HepG2 (cell line): ENCODE measurements around the gene ETS1. TPM values are rescaled to one million over a fixed set of nuclear protein-coding genes. Genes with fewer than 3 reads are reported as not detected.

Source experiments
- AGO1 ChIP-seq: fragments of 200-400 bp; formaldehyde crosslinking; IDR thresholded peaks from 2 replicates; pipeline ENCODE4 v1.6.1; 2017; ENCODE audit warnings: mild to moderate bottlenecking, low read depth, low read length, moderate library complexity; ENCODE audit not compliant: poor library complexity, severe bottlenecking
- ARID5B ChIP-seq: IDR thresholded peaks from 2 replicates; pipeline ENCODE4 v1.4.0; 2020; ENCODE audit warnings: mild to moderate bottlenecking, missing genetic modification reagents
- EP300 ChIP-seq, 3 experiments: sonication (generic) in 1 of 3; formaldehyde crosslinking in 1 of 3; IDR thresholded peaks; 2 replicates each; pipeline versions ENCODE4 v1.5.1 to v1.6.1; 2011 to 2020; ENCODE audit warnings: low read depth in 2 of 3, low read length in 2 of 3, borderline replicate concordance in 1 of 3, improper control_type of control experiment in 1 of 3, mild to moderate bottlenecking in 1 of 3, missing genetic modification reagents in 1 of 3, moderate library complexity in 1 of 3
- ERF ChIP-seq: IDR thresholded peaks from 2 replicates; pipeline ENCODE4 v1.6.1; 2018; ENCODE audit warnings: missing biosample characterization, missing genetic modification reagents
- GATAD2A ChIP-seq: IDR thresholded peaks from 2 replicates; pipeline ENCODE4 v1.6.1; 2016
- HOXA3 ChIP-seq: sonication (generic); formaldehyde crosslinking; IDR thresholded peaks from 2 replicates; pipeline ENCODE4 v1.5.0; 2020; ENCODE audit warnings: missing genetic modification reagents
- KLF12 ChIP-seq: sonication (generic); formaldehyde crosslinking; IDR thresholded peaks from 2 replicates; pipeline ENCODE4 v1.4.0; 2020; ENCODE audit warnings: missing genetic modification reagents, borderline replicate concordance
- NFATC3 ChIP-seq: sonication (generic); formaldehyde crosslinking; IDR thresholded peaks from 2 replicates; pipeline ENCODE4 v1.5.1; 2020; ENCODE audit warnings: mild to moderate bottlenecking, missing genetic modification reagents
- REL ChIP-seq: sonication (generic); formaldehyde crosslinking; conservative IDR thresholded peaks from 2 replicates; pipeline ENCODE4 v1.8.0; 2022; ENCODE audit warnings: mild to moderate bottlenecking, missing genetic modification reagents, moderate library complexity
- SMAD1 ChIP-seq: sonication (generic); formaldehyde crosslinking; IDR thresholded peaks from 2 replicates; pipeline ENCODE4 v1.4.0; 2020; ENCODE audit warnings: missing genetic modification reagents, low read depth, mild to moderate bottlenecking, borderline replicate concordance
- STAG1 ChIP-seq: sonication (generic); formaldehyde crosslinking; IDR thresholded peaks from 2 replicates; pipeline ENCODE4 v1.4.0; 2020; ENCODE audit warnings: missing genetic modification reagents
- ZBTB33 ChIP-seq: sonication (generic); formaldehyde crosslinking; IDR thresholded peaks from 2 replicates; pipeline ENCODE4 v1.4.0; 2020; ENCODE audit warnings: missing genetic modification reagents
- ZFP90 ChIP-seq: sonication (generic); formaldehyde crosslinking; IDR thresholded peaks from 2 replicates; pipeline ENCODE4 v1.8.0; 2022; ENCODE audit warnings: missing genetic modification reagents, mild to moderate bottlenecking, inconsistent platforms, borderline replicate concordance
- ZMYM4 ChIP-seq: sonication (generic); formaldehyde crosslinking; IDR thresholded peaks from 2 replicates; pipeline ENCODE4 v1.8.1; 2023; ENCODE audit warnings: mild to moderate bottlenecking, missing genetic modification reagents
- ZNF138 ChIP-seq: sonication (generic); formaldehyde crosslinking; IDR thresholded peaks from 2 replicates; pipeline ENCODE4 v1.5.0; 2020; ENCODE audit warnings: mild to moderate bottlenecking, low read depth, missing genetic modification reagents
- ZNF142 ChIP-seq: sonication (generic); formaldehyde crosslinking; IDR thresholded peaks from 2 replicates; pipeline ENCODE4 v1.4.0; 2020; ENCODE audit warnings: missing genetic modification reagents
- ZSCAN20 ChIP-seq: sonication (generic); formaldehyde crosslinking; IDR thresholded peaks from 2 replicates; pipeline ENCODE4 v1.4.0; 2020; ENCODE audit warnings: missing genetic modification reagents, mild to moderate bottlenecking, borderline replicate concordance
- polyA plus RNA-seq, 8 experiments: library from polyadenylated mRNA; depleted of rRNA in 3 of 8; stranded (reverse) in 7 of 8; unstranded in 1 of 8; fragments of >200 nt; fragmentation: Illumina TruSeq in 4 of 8; extraction: Trizol in 4 of 8; gene quantifications; 2 replicates each; pipeline versions ENCODE4 v1.2.1 to v1.2.3, GENCODE V29; 2011 to 2016; ENCODE audit warnings: low read depth in 4 of 8, missing spikeins in 1 of 8, mixed read lengths in 1 of 8; ENCODE audit not compliant: insufficient read depth in 1 of 8
- total RNA-seq, 5 experiments: library from RNA; depleted of rRNA; stranded (reverse); fragments of >200 nt; fragmentation: Illumina TruSeq; extraction: Trizol; gene quantifications; 2 replicates each; pipeline ENCODE4 v1.2.3, GENCODE V29; 2016; ENCODE audit warnings: low read depth in 1 of 5

ETS1 gene
- total and polyA plus RNA-seq, 2 of the 13 experiments (the other 11 are each of a cell fraction or from before 2014, with no cell fraction given): 0.18 to 0.34 TPM

GRCh38 chr11:128448200-128448886 is 139.0 kb downstream of the ETS1 start (continued):
- TF ChIP-seq ZBTB33: no peak
- TF ChIP-seq GATAD2A (CRISPR knock-in tag): peak; percentile 52; the same call in 1 of the 2 replicates
- peak; percentile 61 to 72; a peak in 1 of 4 replicates for TF ChIP-seq EP300 (IDR thresholded peaks at IDR 0.05; ENCODE audit: low read depth in 2 of 2, low read length in 2 of 2)
- TF ChIP-seq EP300 (CRISPR knock-in tag; IDR thresholded peaks at IDR 0.05; ENCODE audit: borderline replicate concordance): 0 out of 2 replicates have a peak, but pooled peaks have one; percentile 30
- TF ChIP-seq ZMYM4 (CRISPR knock-in tag): no peak
- TF ChIP-seq ZNF142: no peak
- TF ChIP-seq ZFP90: no peak
- no peak for TF ChIP-seq KLF12 (CRISPR knock-in tag)
- TF ChIP-seq ZNF138: no peak
- peak; percentile 85 for TF ChIP-seq ARID5B (CRISPR knock-in tag)
- no peak for TF ChIP-seq SMAD1 (CRISPR knock-in tag)
- no peak for TF ChIP-seq NFATC3 (CRISPR knock-in tag)
- peak; percentile 19; the same call in 1 of the 2 replicates for TF ChIP-seq ERF (CRISPR knock-in tag)
- no peak for TF ChIP-seq HOXA3 (CRISPR knock-in tag)
- peak; percentile 50 for TF ChIP-seq STAG1 (CRISPR knock-in tag)
- no peak for TF ChIP-seq REL (CRISPR knock-in tag)
- no peak for TF ChIP-seq AGO1
- no peak for TF ChIP-seq ZSCAN20
